Transverse colon (tissue), 3 donors: ENCODE data around the gene SSB.
"Not testable (repeated sequence)": the region's sequence is repeated elsewhere in the genome, so short reads cannot be mapped to it uniquely, and the experiment has no call there.

Experiments used
- CTCF ChIP-seq, 5 experiments: fragments of 200-600 bp in 3 of 5; fragments of 450-650 bp in 2 of 5; sonication (generic) in 3 of 5; IDR thresholded peaks; 1 replicate in 2 of 5; 2 replicates in 3 of 5; pipeline ENCODE4 v1.5.1; 2016 to 2017; ENCODE audit warnings: antibody characterized with exemption in 5 of 5, inconsistent platforms in 3 of 5, mild to moderate bottlenecking in 2 of 5, moderate library complexity in 1 of 5
- POLR2A ChIP-seq: fragments of 450-650 bp; IDR thresholded peaks from one replicate; pipeline ENCODE4 v1.6.1; 2016; ENCODE audit warnings: antibody characterized with exemption, mild to moderate bottlenecking, moderate library complexity

GRCh38 chr2:169817369-169817768 is 18.7 kb downstream of the SSB start:
- not testable (repeated sequence) for TF ChIP-seq POLR2A; CTCF (IDR thresholded peaks at IDR 0.05)
